AG09319 (cell line): ENCODE measurements around the gene LRRTM3.
A peak's percentile ranks its signal among the peaks of the same experiment; 100 is the strongest.

Experiments
- DNase-seq: peaks from one replicate; pipeline ENCODE4 v3.0.0-alpha.2; 2010; ENCODE audit warnings: low read depth; ENCODE audit errors: extremely low read depth
- CTCF ChIP-seq: IDR thresholded peaks from 2 replicates; pipeline ENCODE4 v1.5.1; 2011; ENCODE audit warnings: low read depth, mild to moderate bottlenecking, inconsistent platforms, low read length, moderate library complexity

Gene LRRTM3

GRCh38 chr10:66925896-66926715, at the start of gene LRRTM3:
LRRTM3 (plus strand) TSS chr10:66926036.
- TF ChIP-seq CTCF: peak; percentile 40
- DNase-seq: no peak

DNA sequence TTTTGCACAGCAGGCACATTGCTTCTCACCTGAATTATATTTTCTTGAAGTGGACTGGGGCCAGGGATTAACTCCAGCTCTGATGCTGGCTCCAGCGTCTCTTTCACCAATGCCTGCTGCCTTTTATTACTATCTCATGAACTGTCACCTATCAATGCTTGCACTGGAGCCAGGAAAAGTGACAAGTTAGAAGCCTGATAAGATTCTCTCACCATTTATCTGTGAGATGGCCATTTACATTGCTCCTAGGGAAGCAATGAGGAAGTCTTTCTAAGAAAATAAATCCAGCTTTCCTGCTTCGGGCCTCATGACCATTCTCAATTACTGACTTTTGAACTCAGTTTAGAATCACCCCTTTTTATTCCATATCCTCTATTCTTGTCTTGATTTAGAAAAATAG, 48.5 kb upstream of the LRRTM3 start:
- TF ChIP-seq CTCF: no peak

DNA sequence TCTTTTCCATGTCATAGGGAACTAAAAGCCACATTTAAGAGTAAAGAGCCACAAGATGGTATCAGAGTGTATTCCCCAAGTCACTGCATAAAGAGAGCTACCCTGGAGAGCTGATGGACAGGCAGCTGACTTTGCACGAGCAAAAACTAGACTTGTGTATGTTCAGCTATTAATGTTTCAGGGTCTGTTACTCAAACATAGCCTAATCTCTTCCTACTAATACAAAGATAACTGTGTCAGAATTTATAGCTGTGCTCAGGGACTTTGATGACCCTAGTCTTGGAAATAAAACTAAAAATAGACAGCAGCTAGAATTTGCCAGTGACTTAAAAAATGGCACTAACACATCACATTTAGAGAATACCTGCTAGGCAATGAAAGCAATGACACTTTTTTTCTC, 45.5 kb upstream of the LRRTM3 start:
- TF ChIP-seq CTCF: no peak
- no peak for DNase-seq

More for the DNA sequence above, 48.5 kb upstream of the LRRTM3 start:
- no peak for DNase-seq

GRCh38 chr10:66880826-66881225, 45.0 kb upstream of the LRRTM3 start:
- DNase-seq: no peak
- no peak for TF ChIP-seq CTCF

GRCh38 chr10:66881814-66882213, 44.0 kb upstream of the LRRTM3 start:
- TF ChIP-seq CTCF: no peak
- no peak for DNase-seq

- no peak for DNase-seq
- no peak for TF ChIP-seq CTCF
These were observed 43.6 kb upstream of the LRRTM3 start for GRCh38 chr10:66882271-66882670.

- TF ChIP-seq CTCF: no peak
- no peak for DNase-seq
These were observed 39.0 kb upstream of the LRRTM3 start for GRCh38 chr10:66886848-66887247.
